ENCODE results near the gene OR2M4.

DNA sequence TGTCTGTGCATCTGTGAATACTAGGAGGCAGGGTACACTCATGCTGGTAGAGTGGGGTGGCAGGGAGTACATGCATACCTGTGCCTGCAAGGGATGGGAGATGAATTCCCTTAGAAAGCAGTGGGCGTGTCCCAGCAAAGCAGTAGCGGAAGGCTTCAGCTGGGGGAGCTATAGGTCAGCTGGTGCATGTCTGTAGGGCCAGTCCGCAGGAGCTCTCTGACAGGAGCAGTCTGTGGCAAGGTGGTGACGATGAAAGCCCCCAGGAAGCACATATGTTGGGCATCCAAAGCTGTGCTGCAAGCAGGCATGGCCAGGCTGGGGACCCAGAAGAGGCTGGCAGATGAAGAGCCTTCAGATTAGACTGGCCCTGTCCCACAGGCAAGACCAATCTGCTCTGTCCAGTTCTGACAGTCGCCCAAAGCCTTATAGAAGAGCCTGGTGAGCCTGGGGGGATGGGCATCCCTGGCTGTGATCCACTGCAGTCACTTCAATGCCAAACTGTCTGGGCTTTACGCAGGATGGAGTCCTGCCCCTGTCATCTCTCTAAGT is 1.8 kb upstream of the OR2M4 start:
- TF ChIP-seq CTCF (IDR thresholded peaks at IDR 0.05; ENCODE audit: low read depth, low read length) (no peak), EZH2phosphoT487 (IDR thresholded peaks at IDR 0.05; ENCODE audit: low read depth) (no peak)

Data from OCI-LY3 (cell line).